ENCODE results near the gene TNFAIP8L2.

GRCh38 chr1:151189637-151190445 is 33.4 kb downstream of the TNFAIP8L2 start, which contains the start of gene VPS72:
- TF ChIP-seq POLR2AphosphoS5 (IDR thresholded peaks at IDR 0.05; ENCODE audit: low read depth, low read length) (peak; percentile 92), POLR2A (IDR thresholded peaks at IDR 0.05; ENCODE audit: low read depth, low read length) (peak; percentile 90), TAF1 (IDR thresholded peaks at IDR 0.05; ENCODE audit: borderline replicate concordance, low read depth, low read length) (peak; percentile 93)

Measured in GM12892 (cell line).